ENCODE measurements around the gene ST6GAL1. TPM values are rescaled to one million over a fixed set of nuclear protein-coding genes. Genes with fewer than 3 reads are reported as not detected.

ST6GAL1 gene
- total and polyA plus RNA-seq, 4 donors: 15.1 to 113 (median 60.4) TPM

GRCh38 chr3:187073581-187074098 lies 143.3 kb downstream of the ST6GAL1 start:
- H3K36me3 ChIP-seq (ENCODE audit: control insufficient read depth in 4 of 4, insufficient read depth in 4 of 4, low read length in 4 of 4): peaks cover 0 to 40% (median 11%) of the 10 kb centered on the region in 4 donors
- no peak overlapping the region for H3K27ac ChIP-seq (ENCODE audit: low read depth in 1 of 2, low read length in 1 of 2)
- no peak overlapping the region for H3K9ac ChIP-seq (ENCODE audit: insufficient read depth in 1 of 2, low read length in 2 of 2)
- H3K9me3 ChIP-seq (ENCODE audit: control insufficient read depth in 4 of 4, insufficient read depth in 3 of 4, low read length in 3 of 4): peaks cover 0 to 4% (median under 1%) of the 10 kb centered on the region in 4 donors
- peaks cover 0 to 4% (median 0%) of the 10 kb centered on the region in 5 donors for H3K4me1 ChIP-seq (ENCODE audit: control insufficient read depth in 5 of 5, insufficient read depth in 5 of 5, low read length in 5 of 5)
- TF ChIP-seq CTCF (IDR thresholded peaks at IDR 0.05; ENCODE audit: control extremely low read depth, extremely low read depth): no peak
- ATAC-seq (ENCODE audit: insufficient read depth, low FRiP score) (no peak), DNase-seq (no peak)
- 94 to 96% methylated on average over 5 of the region's 5 CpGs for WGBS, 2 donors
- H3K4me3 ChIP-seq: no peak overlapping the region
- H3K27me3 ChIP-seq (ENCODE audit: control insufficient read depth in 3 of 3, insufficient read depth in 3 of 3, low read length in 2 of 3): no peaks in the 10 kb centered on the region

- TF ChIP-seq CTCF (IDR thresholded peaks at IDR 0.05; ENCODE audit: control extremely low read depth, extremely low read depth): no peak
- Histone ChIP-seq H3K4me1 (ENCODE audit: control insufficient read depth in 5 of 5, insufficient read depth in 5 of 5, low read length in 5 of 5) (peaks cover 0 to 4% (median 0%) of the 10 kb centered on the region in 5 donors), H3K9ac (ENCODE audit: insufficient read depth in 1 of 2, low read length in 2 of 2) (no peak overlapping the region), H3K4me3 (no peak overlapping the region), H3K9me3 (ENCODE audit: control insufficient read depth in 4 of 4, insufficient read depth in 3 of 4, low read length in 3 of 4) (peaks cover 0 to 2% (median 0%) of the 10 kb centered on the region in 4 donors), H3K27ac (ENCODE audit: low read depth in 1 of 2, low read length in 1 of 2) (no peak overlapping the region), H3K27me3 (ENCODE audit: control insufficient read depth in 3 of 3, insufficient read depth in 3 of 3, low read length in 2 of 3) (no peaks in the 10 kb centered on the region), H3K36me3 (ENCODE audit: control insufficient read depth in 4 of 4, insufficient read depth in 4 of 4, low read length in 4 of 4) (peaks cover 0 to 40% (median 10%) of the 10 kb centered on the region in 4 donors)
- DNase-seq: no peak
- ATAC-seq (ENCODE audit: insufficient read depth, low FRiP score): no peak
Measured at GRCh38 chr3:187074846-187075245, 144.5 kb downstream of the ST6GAL1 start.

- ATAC-seq (ENCODE audit: insufficient read depth, low FRiP score): no peak
- H3K4me3 ChIP-seq: no peak overlapping the region
- peaks cover 0 to 40% (median 8%) of the 10 kb centered on the region in 4 donors for H3K36me3 ChIP-seq (ENCODE audit: control insufficient read depth in 4 of 4, insufficient read depth in 4 of 4, low read length in 4 of 4)
- TF ChIP-seq CTCF (IDR thresholded peaks at IDR 0.05; ENCODE audit: control extremely low read depth, extremely low read depth): no peak
- peaks cover 0 to 2% (median 0%) of the 10 kb centered on the region in 4 donors for H3K9me3 ChIP-seq (ENCODE audit: control insufficient read depth in 4 of 4, insufficient read depth in 3 of 4, low read length in 3 of 4)
- peaks cover 0 to 4% (median 0%) of the 10 kb centered on the region in 5 donors for H3K4me1 ChIP-seq (ENCODE audit: control insufficient read depth in 5 of 5, insufficient read depth in 5 of 5, low read length in 5 of 5)
- DNase-seq: no peak
- WGBS, 2 donors: 95 to 97% methylated on average over 6 of the region's 6 CpGs
- no peaks in the 10 kb centered on the region for H3K27me3 ChIP-seq (ENCODE audit: control insufficient read depth in 3 of 3, insufficient read depth in 3 of 3, low read length in 2 of 3)
- H3K9ac ChIP-seq (ENCODE audit: insufficient read depth in 1 of 2, low read length in 2 of 2): no peak overlapping the region
- no peak overlapping the region for H3K27ac ChIP-seq (ENCODE audit: low read depth in 1 of 2, low read length in 1 of 2)
Measured at GRCh38 chr3:187076297-187076696, 146.0 kb downstream of the ST6GAL1 start.

- Histone ChIP-seq H3K4me1 (ENCODE audit: control insufficient read depth in 5 of 5, insufficient read depth in 5 of 5, low read length in 5 of 5) (peaks cover 0 to 2% (median 0%) of the 10 kb centered on the region in 5 donors), H3K27ac (ENCODE audit: low read depth in 1 of 2, low read length in 1 of 2) (no peak overlapping the region), H3K36me3 (ENCODE audit: control insufficient read depth in 4 of 4, insufficient read depth in 4 of 4, low read length in 4 of 4) (peaks cover 0 to 38% (median 8%) of the 10 kb centered on the region in 4 donors), H3K27me3 (ENCODE audit: control insufficient read depth in 3 of 3, insufficient read depth in 3 of 3, low read length in 2 of 3) (no peaks in the 10 kb centered on the region), H3K4me3 (no peak overlapping the region), H3K9me3 (ENCODE audit: control insufficient read depth in 4 of 4, insufficient read depth in 3 of 4, low read length in 3 of 4) (peaks cover 0 to 2% (median 0%) of the 10 kb centered on the region in 4 donors), H3K9ac (ENCODE audit: insufficient read depth in 1 of 2, low read length in 2 of 2) (no peak overlapping the region)
- WGBS, 2 donors: 98 to 100% methylated on average over 3 of the region's 3 CpGs
- no peak for DNase-seq
- no peak for TF ChIP-seq CTCF (IDR thresholded peaks at IDR 0.05; ENCODE audit: control extremely low read depth, extremely low read depth)
- no peak for ATAC-seq (ENCODE audit: insufficient read depth, low FRiP score)
Measured at GRCh38 chr3:187077085-187077484, 146.8 kb downstream of the ST6GAL1 start.

Measured in lung (tissue), 12 donors.